Daoy (cell line): ENCODE results near the gene CFD. TPM values are rescaled to one million over a fixed set of nuclear protein-coding genes. Genes with fewer than 3 reads are reported as not detected.
"Not testable (repeated sequence)": the region's sequence is repeated elsewhere in the genome, so short reads cannot be mapped to it uniquely, and the experiment has no call there.

Experiments
- DNase-seq: peaks from one replicate; pipeline ENCODE4 v3.0.0-alpha.2; 2015; ENCODE audit warnings: low read depth
- total RNA-seq: library from RNA; depleted of rRNA; stranded (reverse); fragments of >200 nt; shearing (Covaris generic); gene quantifications from 2 replicates; pipeline ENCODE4 v1.2.3, GENCODE V29; 2014

Gene CFD
- total RNA-seq, 1 experiment from 2014 or later = 5.7 TPM

- no peak for DNase-seq
Observed at GRCh38 chr19:888581-889385, 29.3 kb downstream of the CFD start.

GRCh38 chr19:889662-890295 lies 30.3 kb downstream of the CFD start:
- DNase-seq = no peak

GRCh38 chr19:890831-891230 lies 31.4 kb downstream of the CFD start:
- no peak for DNase-seq

GRCh38 chr19:891421-892200 lies 32.1 kb downstream of the CFD start:
- DNase-seq = not testable (repeated sequence)

- no peak for DNase-seq
Observed at GRCh38 chr19:892243-892893, 32.9 kb downstream of the CFD start.

GRCh38 chr19:892894-893689 lies 33.6 kb downstream of the CFD start, which contains the start of the genes MED16 and RNU6-9:
MED16 (minus strand) TSS chr19:893187; CDS start chr19:891131, 2,056 bp downstream.
RNU6-9 (plus strand) TSS chr19:893484.
- DNase-seq = peak; percentile 95

- no peak for DNase-seq
Observed at GRCh38 chr19:896434-896833, 37.0 kb downstream of the CFD start.

GRCh38 chr19:896999-897398 lies 37.5 kb downstream of the CFD start:
- no peak for DNase-seq

- no peak for DNase-seq
Observed at GRCh38 chr19:897442-898039, 38.1 kb downstream of the CFD start.

GRCh38 chr19:898663-899062 lies 39.2 kb downstream of the CFD start:
- DNase-seq = no peak

- DNase-seq = no peak
Observed at GRCh38 chr19:899336-900042, 40.0 kb downstream of the CFD start.

GRCh38 chr19:900043-900301 lies 40.5 kb downstream of the CFD start:
- DNase-seq = no peak

- DNase-seq = no peak
Observed at GRCh38 chr19:900302-901111, 41.0 kb downstream of the CFD start.

GRCh38 chr19:901216-902092 lies 42.0 kb downstream of the CFD start:
- DNase-seq = no peak

- no peak for DNase-seq
Observed at GRCh38 chr19:902093-902370, 42.6 kb downstream of the CFD start.

- DNase-seq = no peak
Observed at GRCh38 chr19:902446-903226, 43.2 kb downstream of the CFD start.

GRCh38 chr19:903266-903797 lies 43.9 kb downstream of the CFD start:
- DNase-seq = no peak

- no peak for DNase-seq
Observed at GRCh38 chr19:904545-904944, 45.1 kb downstream of the CFD start.
